Endothelial cell of umbilical vein (primary cell): Measurements from ENCODE around the gene RTN4. TPM values are rescaled to one million over a fixed set of nuclear protein-coding genes. Genes with fewer than 3 reads are reported as not detected.

Source experiments
- BruUV-seq: library from RNA; stranded (reverse); fragments of 400-500 nt; replicated peaks from 2 replicates; lab custom pipeline; 2021; lab: Mats Ljungman, UMichigan
- CTCF ChIA-PET: fragments of 300-600, 350-600 bp; sonication (Branson Sonifier 250); formaldehyde crosslinking; loops from one replicate; lab custom pipeline; 2021; ENCODE audit warnings: antibody characterized with exemption, inconsistent platforms; lab: Charles Lee
- POLR2A ChIA-PET: fragments of 300-600, 350-600 bp; sonication (Branson Sonifier 250); formaldehyde crosslinking; loops from one replicate; lab custom pipeline; 2021; ENCODE audit warnings: antibody characterized with exemption, inconsistent platforms; lab: Charles Lee
- DNase-seq: peaks from one replicate; pipeline ENCODE4 v3.0.0-alpha.2; 2011; ENCODE audit warnings: low read depth, low spot score
- FAIRE-seq: peaks from 2 replicates; lab custom pipeline; 2011; peaks lifted over from hg19 to GRCh38; lab: Jason Lieb, UNC
- H2AFZ ChIP-seq: 2 replicates; pipeline ENCODE4 v1.6.0; 2012; ENCODE audit warnings: low read depth, low read length, control low read depth, inconsistent platforms
- H3K27ac ChIP-seq: 2 replicates; pipeline ENCODE4 v1.5.1; 2011; ENCODE audit warnings: low read depth, mild to moderate bottlenecking, control low read depth, low read length, moderate library complexity; ENCODE audit not compliant: insufficient read depth
- H3K27me3 ChIP-seq, 2 experiments: 2 replicates each; pipeline versions ENCODE4 v1.6.0 to v1.6.1; 2011; ENCODE audit warnings: low read length in 2 of 2, mixed read lengths in 1 of 2; ENCODE audit not compliant: control insufficient read depth in 2 of 2, insufficient read depth in 2 of 2
- H3K36me3 ChIP-seq, 2 experiments: 2 replicates in 1 of 2; 3 replicates in 1 of 2; pipeline ENCODE4 v1.5.1; 2011; ENCODE audit warnings: low read length in 2 of 2, mild to moderate bottlenecking in 1 of 2, moderate library complexity in 1 of 2; ENCODE audit not compliant: control insufficient read depth in 2 of 2, insufficient read depth in 2 of 2; ENCODE audit errors: extremely low read depth in 1 of 2
- H3K4me1 ChIP-seq: 3 replicates; pipeline ENCODE4 v1.5.1; 2011; ENCODE audit warnings: mild to moderate bottlenecking, low read length; ENCODE audit not compliant: control insufficient read depth, insufficient read depth; ENCODE audit errors: extremely low read depth
- H3K4me2 ChIP-seq: 2 replicates; pipeline ENCODE4 v1.6.1; 2011; ENCODE audit warnings: low read length, control low read depth, mixed read lengths; ENCODE audit not compliant: insufficient read depth
- H3K4me3 ChIP-seq, 3 experiments: fragments of 200-600 bp in 1 of 3; sonication (generic), shearing (Covaris generic) in 1 of 3; replicated peaks in 1 of 3; 2 replicates each; pipeline ENCODE4 v1.5.1; 2011 to 2016; ENCODE audit warnings: control low read depth in 3 of 3, low read length in 3 of 3, mild to moderate bottlenecking in 2 of 3, inconsistent platforms in 1 of 3, low read depth in 1 of 3, moderate library complexity in 1 of 3; ENCODE audit not compliant: insufficient read depth in 1 of 3
- H3K79me2 ChIP-seq: 2 replicates; pipeline ENCODE4 v1.6.0; 2012; ENCODE audit warnings: low read length, inconsistent platforms; ENCODE audit not compliant: control insufficient read depth, insufficient read depth
- H3K9ac ChIP-seq: replicated peaks from 2 replicates; pipeline ENCODE3; 2011; ENCODE audit warnings: low read length, control low read depth; ENCODE audit not compliant: insufficient read depth; ENCODE audit errors: extremely low read depth
- H3K9me1 ChIP-seq: replicated peaks from 3 replicates; pipeline ENCODE4 v1.6.0; 2011; ENCODE audit warnings: mild to moderate bottlenecking, low read length; ENCODE audit not compliant: control insufficient read depth, insufficient read depth; ENCODE audit errors: extremely low read depth
- H3K9me3 ChIP-seq: replicated peaks from 2 replicates; pipeline ENCODE4 v1.5.1; 2012; ENCODE audit warnings: low read length, inconsistent platforms; ENCODE audit not compliant: control insufficient read depth, insufficient read depth
- H4K20me1 ChIP-seq: replicated peaks from 2 replicates; pipeline ENCODE3; 2011; ENCODE audit warnings: mild to moderate bottlenecking, low read length; ENCODE audit not compliant: control insufficient read depth, insufficient read depth; ENCODE audit errors: extremely low read depth
- EZH2 ChIP-seq: IDR thresholded peaks from 2 replicates; pipeline ENCODE4 v1.6.1; 2012; ENCODE audit warnings: borderline replicate concordance, low read depth, mild to moderate bottlenecking, moderate library complexity, low read length, inconsistent platforms; ENCODE audit not compliant: severe bottlenecking
- FOS ChIP-seq: IDR thresholded peaks from 2 replicates; pipeline ENCODE4 v1.6.1; 2011; ENCODE audit warnings: mild to moderate bottlenecking, low read length, moderate library complexity, borderline replicate concordance; ENCODE audit not compliant: insufficient read depth
- GATA2 ChIP-seq: IDR thresholded peaks from 2 replicates; pipeline ENCODE4 v1.7.0; 2011; ENCODE audit warnings: low read depth, mild to moderate bottlenecking, moderate library complexity, mixed read lengths, low read length; ENCODE audit not compliant: insufficient read length, insufficient read depth
- JUN ChIP-seq: IDR thresholded peaks from 2 replicates; pipeline ENCODE4 v1.6.1; 2011; ENCODE audit warnings: borderline replicate concordance, low read depth; ENCODE audit not compliant: insufficient read length, insufficient read depth
- MAX ChIP-seq: IDR thresholded peaks from 2 replicates; pipeline ENCODE4 v1.6.1; 2011; ENCODE audit not compliant: insufficient read depth, insufficient read length
- MYC ChIP-seq: IDR thresholded peaks from one replicate; pipeline ENCODE4 v1.6.1; 2011; ENCODE audit warnings: mild to moderate bottlenecking, low read depth, low read length
- POLR2A ChIP-seq: IDR thresholded peaks from 2 replicates; pipeline ENCODE4 v1.6.1; 2012; ENCODE audit warnings: low read depth, mild to moderate bottlenecking, control low read depth, low read length
- POLR2AphosphoS5 ChIP-seq: IDR thresholded peaks from 2 replicates; pipeline ENCODE4 v1.6.1; 2012; ENCODE audit warnings: low read depth, mild to moderate bottlenecking, control low read depth, low read length, moderate library complexity; ENCODE audit not compliant: insufficient read depth
- dilution Hi-C: fragments of 300-500 bp; cut with MboI; formaldehyde crosslinking; loops from one replicate; pipeline ENCODE4 v1.15.0; 2019; ENCODE audit warnings: low sequenced_read_pairs; ENCODE audit not compliant: extremely low pct_ligation_motif_present
- intact Hi-C: fragments of 100-400 bp; cut with micrococcal nuclease; formaldehyde crosslinking; loops from one replicate; pipeline ENCODE4 v1.10.0; 2022
- polyA plus RNA-seq, 4 experiments: library from polyadenylated mRNA; depleted of rRNA in 3 of 4; stranded (reverse) in 3 of 4; unstranded in 1 of 4; fragments of >200 nt; gene quantifications; 2 replicates each; pipeline versions ENCODE4 v1.2.1 to v1.2.3, GENCODE V29; 2011 to 2012; ENCODE audit warnings: missing spikeins in 1 of 4
- total RNA-seq: library from RNA; stranded (reverse); gene quantifications from 2 replicates; pipeline ENCODE4 v1.2.3, GENCODE V29; 2021
- TF ChIP-seq, protein P1 (sequence below), 2 donors: IDR thresholded peaks; 1 replicate in 1 of 2; 2 replicates in 1 of 2; pipeline ENCODE4 v1.5.1; 2011; ENCODE audit warnings: low read length in 2 of 2, mild to moderate bottlenecking in 2 of 2, moderate library complexity in 2 of 2, control low read depth in 1 of 2, inconsistent platforms in 1 of 2, low read depth in 1 of 2; ENCODE audit not compliant: insufficient read depth in 1 of 2; ENCODE audit errors: extremely low read depth in 1 of 2

Gene RTN4
- total and polyA plus RNA-seq, 2 donors (not counting 3 experiments of a cell fraction or from before 2014, with no cell fraction given) = 253 to 486 TPM

GRCh38 chr2:55031505-55031904 is 18.7 kb downstream of the RTN4 start:
- Histone ChIP-seq H2AFZ (no peak overlapping the region), H3K4me1 (peaks cover 6% of the 10 kb centered on the region), H3K9ac (no peak overlapping the region), H3K4me2 (no peak overlapping the region), H3K9me1 (no peaks in the 10 kb centered on the region), H4K20me1 (peaks cover 68% of the 10 kb centered on the region), H3K4me3 (no peak overlapping the region), H3K9me3 (no peaks in the 10 kb centered on the region), H3K36me3 (no peaks in the 10 kb centered on the region), H3K27ac (no peak overlapping the region), H3K27me3 (no peaks in the 10 kb centered on the region), H3K79me2 (peaks cover 100% of the 10 kb centered on the region)
- POLR2A ChIA-PET = no interaction called here
- FAIRE-seq = no peak
- dilution Hi-C loops = no loop called here
- no peak for DNase-seq
- TF ChIP-seq MYC = no peak
- TF ChIP-seq FOS = no peak
- TF ChIP-seq GATA2 = no peak
- TF ChIP-seq JUN = no peak
- no peak for TF ChIP-seq POLR2A
- TF ChIP-seq EZH2 = no peak
- TF ChIP-seq POLR2AphosphoS5 = no peak
- TF ChIP-seq, protein P1, sequence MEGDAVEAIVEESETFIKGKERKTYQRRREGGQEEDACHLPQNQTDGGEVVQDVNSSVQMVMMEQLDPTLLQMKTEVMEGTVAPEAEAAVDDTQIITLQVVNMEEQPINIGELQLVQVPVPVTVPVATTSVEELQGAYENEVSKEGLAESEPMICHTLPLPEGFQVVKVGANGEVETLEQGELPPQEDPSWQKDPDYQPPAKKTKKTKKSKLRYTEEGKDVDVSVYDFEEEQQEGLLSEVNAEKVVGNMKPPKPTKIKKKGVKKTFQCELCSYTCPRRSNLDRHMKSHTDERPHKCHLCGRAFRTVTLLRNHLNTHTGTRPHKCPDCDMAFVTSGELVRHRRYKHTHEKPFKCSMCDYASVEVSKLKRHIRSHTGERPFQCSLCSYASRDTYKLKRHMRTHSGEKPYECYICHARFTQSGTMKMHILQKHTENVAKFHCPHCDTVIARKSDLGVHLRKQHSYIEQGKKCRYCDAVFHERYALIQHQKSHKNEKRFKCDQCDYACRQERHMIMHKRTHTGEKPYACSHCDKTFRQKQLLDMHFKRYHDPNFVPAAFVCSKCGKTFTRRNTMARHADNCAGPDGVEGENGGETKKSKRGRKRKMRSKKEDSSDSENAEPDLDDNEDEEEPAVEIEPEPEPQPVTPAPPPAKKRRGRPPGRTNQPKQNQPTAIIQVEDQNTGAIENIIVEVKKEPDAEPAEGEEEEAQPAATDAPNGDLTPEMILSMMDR (IDR thresholded peaks at IDR 0.05; ENCODE audit: extremely low read depth in 1 of 2, insufficient read depth in 1 of 2, low read depth in 1 of 2, low read length in 2 of 2) = no peak
- TF ChIP-seq MAX = no peak
- intact Hi-C loops = no loop called here
- BruUV-seq = no TSS peak
- CTCF ChIA-PET = interaction anchor here (1.6 kb wide), 1 partner anchor 9 kb away, joined by 4 read pairs; no protein-coding TSS in a partner anchor
